ENCODE results near the gene ZNF524.
"Not testable (repeated sequence)": the region's sequence is repeated elsewhere in the genome, so short reads cannot be mapped to it uniquely, and the experiment has no call there.

Gene ZNF524

GRCh38 chr19:55581823-55582223 lies 18.3 kb upstream of the ZNF524 start:
- DNase-seq = no peak

GRCh38 chr19:55582284-55582683 lies 17.8 kb upstream of the ZNF524 start:
- DNase-seq = not testable (repeated sequence)

GRCh38 chr19:55583897-55584296 lies 16.2 kb upstream of the ZNF524 start:
- not testable (repeated sequence) for DNase-seq

GRCh38 chr19:55584871-55585270 lies 15.2 kb upstream of the ZNF524 start:
- DNase-seq = no peak

- DNase-seq = peak; percentile 24 to 61
Measured at GRCh38 chr19:55585658-55586339, 14.3 kb upstream of the ZNF524 start.

GRCh38 chr19:55586976-55587668 lies 13.0 kb upstream of the ZNF524 start:
- DNase-seq = peak; percentile 74 to 82

- DNase-seq = no peak
Measured at GRCh38 chr19:55588738-55589137, 11.3 kb upstream of the ZNF524 start.

GRCh38 chr19:55590109-55590508 lies 10.0 kb upstream of the ZNF524 start:
- DNase-seq = no peak

- DNase-seq = no peak
Measured at GRCh38 chr19:55590617-55591016, 9.5 kb upstream of the ZNF524 start.

- no peak for DNase-seq
Measured at GRCh38 chr19:55591555-55591954, 8.5 kb upstream of the ZNF524 start.

GRCh38 chr19:55592391-55593090 lies 7.5 kb upstream of the ZNF524 start:
- DNase-seq = no peak

GRCh38 chr19:55593096-55593772 lies 6.9 kb upstream of the ZNF524 start:
- DNase-seq = no peak

GRCh38 chr19:55594996-55595545 lies 5.0 kb upstream of the ZNF524 start:
- DNase-seq = no peak

- no peak for DNase-seq
Measured at GRCh38 chr19:55596304-55596703, 3.8 kb upstream of the ZNF524 start.

GRCh38 chr19:55597501-55597921 lies 2.6 kb upstream of the ZNF524 start:
- no peak for DNase-seq

GRCh38 chr19:55598034-55598433 lies 2.1 kb upstream of the ZNF524 start:
- DNase-seq = no peak

- peak; percentile 85 to 88 for DNase-seq
Measured at GRCh38 chr19:55598719-55599467, 1.2 kb upstream of the ZNF524 start.

GRCh38 chr19:55599468-55599841 lies 633 bp upstream of the ZNF524 start, which contains the start of gene FIZ1:
Gene FIZ1 (minus strand): TSS chr19:55599517. CDS start chr19:55597865, 1,652 bp downstream.
- peak; percentile 98 to 99 for DNase-seq

- no peak for DNase-seq
Measured at GRCh38 chr19:55600662-55601028, 557 bp downstream of the ZNF524 start.

GRCh38 chr19:55601084-55601483 lies 996 bp downstream of the ZNF524 start:
- DNase-seq = no peak

GRCh38 chr19:55602104-55603001 lies 2.3 kb downstream of the ZNF524 start:
- no peak for DNase-seq
